Uterus (tissue), 2 donors: ENCODE results near the gene GTF3C4.

ENCODE experiments used
- POLR2A ChIP-seq, 2 donors: fragments of 450-650 bp; IDR thresholded peaks; one replicate each; pipeline ENCODE4 v1.6.1; 2016; ENCODE audit warnings: antibody characterized with exemption in 2 of 2, mild to moderate bottlenecking in 1 of 2, moderate library complexity in 1 of 2
- TF ChIP-seq, protein P1 (sequence below), 4 experiments: fragments of 200-600 bp in 2 of 4; fragments of 450-650 bp in 2 of 4; sonication (generic) in 2 of 4; IDR thresholded peaks; one replicate each; pipeline ENCODE4 v1.5.1; 2016 to 2019; ENCODE audit warnings: antibody characterized with exemption in 4 of 4, mild to moderate bottlenecking in 2 of 4, moderate library complexity in 1 of 4

DNA sequence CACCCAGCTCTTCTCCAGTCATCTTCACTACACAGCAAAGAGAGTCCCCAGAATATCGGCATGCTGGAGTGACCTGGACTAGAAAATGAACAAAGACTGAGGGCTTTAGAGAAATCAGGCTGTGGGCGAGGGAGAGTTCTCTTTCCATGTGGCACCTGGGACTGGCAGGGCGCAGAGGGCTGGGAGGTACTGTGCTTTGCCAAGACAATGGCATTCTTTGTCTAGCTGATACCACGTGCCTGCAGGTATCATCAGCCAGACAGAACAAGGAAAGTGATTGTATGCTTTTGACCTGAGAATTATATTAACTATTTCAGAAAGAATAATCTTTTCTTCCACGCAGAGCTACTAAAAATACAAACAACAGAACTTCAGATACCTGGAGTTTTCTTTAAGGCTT, 30.9 kb upstream of the GTF3C4 start:
- TF ChIP-seq, protein P1, sequence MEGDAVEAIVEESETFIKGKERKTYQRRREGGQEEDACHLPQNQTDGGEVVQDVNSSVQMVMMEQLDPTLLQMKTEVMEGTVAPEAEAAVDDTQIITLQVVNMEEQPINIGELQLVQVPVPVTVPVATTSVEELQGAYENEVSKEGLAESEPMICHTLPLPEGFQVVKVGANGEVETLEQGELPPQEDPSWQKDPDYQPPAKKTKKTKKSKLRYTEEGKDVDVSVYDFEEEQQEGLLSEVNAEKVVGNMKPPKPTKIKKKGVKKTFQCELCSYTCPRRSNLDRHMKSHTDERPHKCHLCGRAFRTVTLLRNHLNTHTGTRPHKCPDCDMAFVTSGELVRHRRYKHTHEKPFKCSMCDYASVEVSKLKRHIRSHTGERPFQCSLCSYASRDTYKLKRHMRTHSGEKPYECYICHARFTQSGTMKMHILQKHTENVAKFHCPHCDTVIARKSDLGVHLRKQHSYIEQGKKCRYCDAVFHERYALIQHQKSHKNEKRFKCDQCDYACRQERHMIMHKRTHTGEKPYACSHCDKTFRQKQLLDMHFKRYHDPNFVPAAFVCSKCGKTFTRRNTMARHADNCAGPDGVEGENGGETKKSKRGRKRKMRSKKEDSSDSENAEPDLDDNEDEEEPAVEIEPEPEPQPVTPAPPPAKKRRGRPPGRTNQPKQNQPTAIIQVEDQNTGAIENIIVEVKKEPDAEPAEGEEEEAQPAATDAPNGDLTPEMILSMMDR (IDR thresholded peaks at IDR 0.05) = no peak
- no peak for TF ChIP-seq POLR2A (IDR thresholded peaks at IDR 0.05)
